ENCODE measurements around the gene TRIM66. TPM values are rescaled to one million over a fixed set of nuclear protein-coding genes. Genes with fewer than 3 reads are reported as not detected.

TRIM66 gene
- total and polyA plus RNA-seq, 2 of the 8 experiments (the other 6 are each of a cell fraction or from before 2014, with no cell fraction given), result 3.1 to 3.5 TPM

DNA sequence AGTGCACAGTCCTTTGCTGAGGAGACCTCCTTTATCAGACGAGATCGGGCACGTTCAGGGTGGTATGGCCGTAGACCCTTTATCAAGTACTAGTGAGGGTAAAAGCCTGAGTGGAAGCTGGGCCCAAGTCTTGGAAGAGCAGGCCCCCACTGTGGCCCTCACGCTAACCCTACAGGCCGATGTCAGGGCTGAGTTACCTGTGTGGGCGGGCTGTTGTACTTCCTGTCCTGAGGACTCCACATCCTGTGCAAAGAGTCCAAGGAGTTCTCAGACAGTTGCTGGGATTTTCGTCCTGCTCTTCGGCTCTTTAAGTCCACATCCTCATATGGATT, 35.0 kb upstream of the TRIM66 start:
- H3K27me3 ChIP-seq (replicated peaks in 1 of 4; ENCODE audit: control insufficient read depth in 3 of 4, extremely low read depth in 1 of 4, insufficient read depth in 3 of 4, low read length in 3 of 4), result no peaks in the 10 kb centered on the region
- FAIRE-seq, result no peak
- H2AK5ac ChIP-seq (ENCODE audit: low read depth, low read length), result no peak overlapping the region
- no peak overlapping the region for H2BK20ac ChIP-seq (ENCODE audit: low read length)
- no peaks in the 10 kb centered on the region for H4K20me1 ChIP-seq (replicated peaks in 1 of 2; ENCODE audit: control insufficient read depth in 1 of 2, insufficient read depth in 2 of 2, low read length in 2 of 2)
- no peak overlapping the region; the same call in 1 of the 2 replicates for H3K18ac ChIP-seq (ENCODE audit: extremely low read depth, low read length)
- no peak overlapping the region for H3K56ac ChIP-seq (replicated peaks; ENCODE audit: insufficient read length, low read depth, low read length)
- no peak overlapping the region for H3K14ac ChIP-seq (ENCODE audit: insufficient read length)
- no peak overlapping the region for H2BK5ac ChIP-seq (ENCODE audit: low read depth, low read length)
- no peak for DNase-seq (ENCODE audit: low read depth in 1 of 2, low spot score in 2 of 2)
- H2AFZ ChIP-seq (ENCODE audit: low read length), result no peak overlapping the region
- no peak overlapping the region for H3K27ac ChIP-seq (ENCODE audit: low read depth, low read length)
- no peak overlapping the region; the same call in 1 of the 2 replicates for H2BK12ac ChIP-seq (ENCODE audit: low read depth, low read length)
- H3K79me1 ChIP-seq (ENCODE audit: low read depth, low read length), result peaks cover 3% of the 10 kb centered on the region; the same call in 1 of the 2 replicates
- H3K4me3 ChIP-seq (ENCODE audit: extremely low read depth in 1 of 4, insufficient read depth in 2 of 4, low read depth in 3 of 4, low read length in 4 of 4), result no peak overlapping the region
- no peak overlapping the region for H3K4ac ChIP-seq (replicated peaks; ENCODE audit: insufficient read length, low read depth, low read length)
- WGBS, 2 experiments (ENCODE audit: extremely low coverage in 1 of 2, insufficient coverage in 1 of 2, insufficient read length in 1 of 2, insufficient replicate concordance in 2 of 2, low coverage in 1 of 2, low lambda C conversion rate in 2 of 2, missing lambda C conversion rate in 1 of 2), result 89% methylated on average over 9 of the region's 9 CpGs; no CpG with 5 or more reads in 1 of the 2 experiments
- no peak overlapping the region for H4K5ac ChIP-seq (ENCODE audit: insufficient read length, low read depth, low read length)
- ChIA-PET CTCF (ENCODE audit: partially characterized antibody) (interaction anchor here (1.4 to 2.1 kb wide), 2 partner anchors 9 to 13 kb away, joined by 5 read pairs; no protein-coding TSS in a partner anchor), POLR2A (ENCODE audit: partially characterized antibody) (interaction anchor here (1.3 to 2.5 kb wide), 4 partner anchors 13 to 34 kb away, joined by 3 to 6 read pairs (median 6); no protein-coding TSS in a partner anchor)
- H3K36me3 ChIP-seq (ENCODE audit: control insufficient read depth in 2 of 4, insufficient read depth in 4 of 4, low read length in 3 of 4), result peaks cover 0 to 6% (median 2%) of the 10 kb centered on the region in 4 experiments; a peak in 5 of 8 replicates
- H3K9ac ChIP-seq (replicated peaks in 1 of 4; ENCODE audit: extremely low read depth in 1 of 4, low read depth in 3 of 4, low read length in 3 of 4), result no peak overlapping the region
- H3K4me1 ChIP-seq (replicated peaks in 1 of 4; ENCODE audit: control insufficient read depth in 3 of 4, insufficient read depth in 4 of 4, low read length in 3 of 4), result peaks cover 0 to 14% (median 6%) of the 10 kb centered on the region in 4 experiments; a peak in 4 of 7 replicates
- H2BK15ac ChIP-seq (ENCODE audit: low read length), result no peak overlapping the region
- no peaks in the 10 kb centered on the region for H3K79me2 ChIP-seq (ENCODE audit: control insufficient read depth in 1 of 2, insufficient read depth in 2 of 2, low read length in 2 of 2)
- no peak overlapping the region for H2BK120ac ChIP-seq (replicated peaks; ENCODE audit: low read depth, low read length)
- TF ChIP-seq TEAD4 (IDR thresholded peaks at IDR 0.05; ENCODE audit: low read depth, low read length) (no peak), POLR2A (IDR thresholded peaks at IDR 0.05; ENCODE audit: control extremely low read depth in 1 of 2, low read depth in 2 of 2, low read length in 2 of 2) (no peak), POLR2AphosphoS5 (IDR thresholded peaks at IDR 0.05; ENCODE audit: low read depth, low read length) (no peak), RAD21 (IDR thresholded peaks at IDR 0.05 in 1 of 2, conservative IDR thresholded peaks at IDR 0.05 in 1 of 2; ENCODE audit: low read depth in 2 of 2, low read length in 2 of 2) (no peak)
- H3K23me2 ChIP-seq (ENCODE audit: low read depth, low read length), result no peaks in the 10 kb centered on the region
- no peak overlapping the region for H3K4me2 ChIP-seq (ENCODE audit: insufficient read depth in 1 of 2, low read depth in 2 of 2, low read length in 2 of 2)
- H4K91ac ChIP-seq (replicated peaks; ENCODE audit: insufficient read length, low read length), result no peak overlapping the region
- H3K9me3 ChIP-seq (ENCODE audit: insufficient read depth in 2 of 2, low read depth in 1 of 2, low read length in 1 of 2), result no peaks in the 10 kb centered on the region
- no peak overlapping the region for H3K23ac ChIP-seq (ENCODE audit: insufficient read length)
- H4K8ac ChIP-seq (ENCODE audit: extremely low read depth, insufficient read depth, low read length), result no peak overlapping the region
